ENCODE results near the gene KRTAP4-11.
"Not testable (repeated sequence)": the region's sequence is repeated elsewhere in the genome, so short reads cannot be mapped to it uniquely, and the experiment has no call there.

The KRTAP4-11 gene

GRCh38 chr17:41084100-41084856 is 33.9 kb downstream of the KRTAP4-11 start, which contains the start of gene KRTAP4-7:
TSS of gene KRTAP4-7 (plus strand) at chr17:41084150. CDS start at chr17:41084207, 57 bp downstream.
- DNase-seq (ENCODE audit: low spot score) = not testable (repeated sequence)

GRCh38 chr17:41083427-41083826 is 34.7 kb downstream of the KRTAP4-11 start:
- not testable (repeated sequence) for DNase-seq (ENCODE audit: low spot score)

GRCh38 chr17:41082626-41083025 is 35.5 kb downstream of the KRTAP4-11 start:
- DNase-seq (ENCODE audit: low spot score) = no peak

GRCh38 chr17:41076788-41077187 is 41.4 kb downstream of the KRTAP4-11 start:
- no peak for DNase-seq (ENCODE audit: low spot score)

GRCh38 chr17:41073676-41074075 is 44.5 kb downstream of the KRTAP4-11 start:
- no peak for DNase-seq (ENCODE audit: low spot score)

GRCh38 chr17:41071606-41072360 is 46.4 kb downstream of the KRTAP4-11 start:
- no peak for DNase-seq (ENCODE audit: low spot score)

GRCh38 chr17:41069031-41069430 is 49.1 kb downstream of the KRTAP4-11 start:
- no peak for DNase-seq (ENCODE audit: low spot score)

GRCh38 chr17:41067281-41067680 is 50.9 kb downstream of the KRTAP4-11 start:
- DNase-seq (ENCODE audit: low spot score) = no peak
